Muscle of leg (tissue), 16 donors: ENCODE measurements around the gene DTL. TPM values are rescaled to one million over a fixed set of nuclear protein-coding genes. Genes with fewer than 3 reads are reported as not detected.
A peak's percentile ranks its signal among the peaks of the same experiment; 100 is the strongest.
"Not testable (repeated sequence)": the region's sequence is repeated elsewhere in the genome, so short reads cannot be mapped to it uniquely, and the experiment has no call there.

Source experiments
- DNase-seq: peaks from one replicate; pipeline ENCODE4 v3.0.0; 2013
- H3K27ac ChIP-seq: one replicate; pipeline ENCODE4 v1.5.1; 2013; ENCODE audit warnings: mild to moderate bottlenecking, low read length, control low read depth
- H3K27me3 ChIP-seq: one replicate; pipeline ENCODE4 v1.6.1; 2013; ENCODE audit warnings: low read length; ENCODE audit not compliant: control insufficient read depth, insufficient read depth
- H3K36me3 ChIP-seq: one replicate; pipeline ENCODE4 v1.6.1; 2013; ENCODE audit warnings: low read length; ENCODE audit not compliant: control insufficient read depth, insufficient read depth
- H3K4me1 ChIP-seq: one replicate; pipeline ENCODE4 v1.6.1; 2013; ENCODE audit warnings: low read length; ENCODE audit not compliant: control insufficient read depth, insufficient read depth
- H3K4me3 ChIP-seq: one replicate; pipeline ENCODE4 v1.5.1; 2013; ENCODE audit warnings: low read length, control low read depth
- H3K9me3 ChIP-seq: replicated peaks from 2 replicates; pipeline ENCODE4 v1.6.1; 2013; ENCODE audit warnings: low read depth, low read length; ENCODE audit not compliant: control insufficient read depth
- WGBS: methylation state at CpG from one replicate; pipeline ENCODE4 v1.1.5; 2013; ENCODE audit warnings: missing lambda C conversion rate; ENCODE audit not compliant: insufficient coverage; 5-methylcytosine and 5-hydroxymethylcytosine counted together
- long read RNA-seq, 11 donors: transcript quantifications; one replicate each; lab custom pipeline, GENCODE V29; 2026
- polyA plus RNA-seq, 8 donors: library from polyadenylated mRNA; unstranded; fragments of 120-200 nt; gene quantifications; one replicate each; pipeline versions ENCODE4 v1.2.1 to v1.2.3, GENCODE V29; 2013; ENCODE audit warnings: inconsistent platforms in 1 of 8, low replicate concordance in 1 of 8; ENCODE audit not compliant: insufficient read length in 8 of 8, insufficient read depth in 1 of 8
- total RNA-seq: library from RNA; stranded (reverse); fragments of 120-200 nt; gene quantifications from one replicate; pipeline ENCODE4 v1.2.4, GENCODE V29; 2013

Gene DTL, protein sequence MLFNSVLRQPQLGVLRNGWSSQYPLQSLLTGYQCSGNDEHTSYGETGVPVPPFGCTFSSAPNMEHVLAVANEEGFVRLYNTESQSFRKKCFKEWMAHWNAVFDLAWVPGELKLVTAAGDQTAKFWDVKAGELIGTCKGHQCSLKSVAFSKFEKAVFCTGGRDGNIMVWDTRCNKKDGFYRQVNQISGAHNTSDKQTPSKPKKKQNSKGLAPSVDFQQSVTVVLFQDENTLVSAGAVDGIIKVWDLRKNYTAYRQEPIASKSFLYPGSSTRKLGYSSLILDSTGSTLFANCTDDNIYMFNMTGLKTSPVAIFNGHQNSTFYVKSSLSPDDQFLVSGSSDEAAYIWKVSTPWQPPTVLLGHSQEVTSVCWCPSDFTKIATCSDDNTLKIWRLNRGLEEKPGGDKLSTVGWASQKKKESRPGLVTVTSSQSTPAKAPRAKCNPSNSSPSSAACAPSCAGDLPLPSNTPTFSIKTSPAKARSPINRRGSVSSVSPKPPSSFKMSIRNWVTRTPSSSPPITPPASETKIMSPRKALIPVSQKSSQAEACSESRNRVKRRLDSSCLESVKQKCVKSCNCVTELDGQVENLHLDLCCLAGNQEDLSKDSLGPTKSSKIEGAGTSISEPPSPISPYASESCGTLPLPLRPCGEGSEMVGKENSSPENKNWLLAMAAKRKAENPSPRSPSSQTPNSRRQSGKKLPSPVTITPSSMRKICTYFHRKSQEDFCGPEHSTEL
- total RNA-seq (8.2 TPM), polyA plus RNA-seq (10 to 100 TPM in 4 of 8 donors, 1 to 10 TPM in 4; 7.5 to 14.5 (median 9.4) TPM)
- long read RNA-seq, donor 1, partial matches to known transcripts, result 1,358 of 1,358 reads
- long read RNA-seq, donor 1, other reads (novel, unspliced or antisense), result 0 of 1,358 reads
- long read RNA-seq, donor 2, result 0 reads
- long read RNA-seq, donor 3, full-length matches to known transcripts, result 2 of 2,997 reads
- long read RNA-seq, donor 3, partial matches to known transcripts, result 2,995 of 2,997 reads
- long read RNA-seq, donor 3, other reads (novel, unspliced or antisense), result 0 of 2,997 reads
- long read RNA-seq, donor 4, full-length matches to known transcripts, result 1 of 1 reads
- long read RNA-seq, donor 4, partial matches to known transcripts, result 0 of 1 reads
- long read RNA-seq, donor 4, other reads (novel, unspliced or antisense), result 0 of 1 reads
- long read RNA-seq, donor 5, full-length matches to known transcripts, result 1 of 5,289 reads
- long read RNA-seq, donor 5, partial matches to known transcripts, result 5,263 of 5,289 reads
- long read RNA-seq, donor 5, other reads (novel, unspliced or antisense), result 25 of 5,289 reads
- long read RNA-seq, donor 6, full-length matches to known transcripts, result 1 of 14 reads
- long read RNA-seq, donor 6, partial matches to known transcripts, result 0 of 14 reads
- long read RNA-seq, donor 6, other reads (novel, unspliced or antisense), result 13 of 14 reads
- long read RNA-seq, donor 7, partial matches to known transcripts, result 0 of 5 reads
- long read RNA-seq, donor 7, other reads (novel, unspliced or antisense), result 5 of 5 reads
- long read RNA-seq, donor 8, full-length matches to known transcripts, result 1 of 1 reads
- long read RNA-seq, donor 8, partial matches to known transcripts, result 0 of 1 reads
- long read RNA-seq, donor 8, other reads (novel, unspliced or antisense), result 0 of 1 reads
- long read RNA-seq, donor 9, partial matches to known transcripts, result 0 of 9 reads
- long read RNA-seq, donor 9, other reads (novel, unspliced or antisense), result 9 of 9 reads
- long read RNA-seq, donor 10, full-length matches to known transcripts, result 5 of 5,645 reads
- long read RNA-seq, donor 10, partial matches to known transcripts, result 5,617 of 5,645 reads
- long read RNA-seq, donor 10, other reads (novel, unspliced or antisense), result 23 of 5,645 reads
- long read RNA-seq, donor 11, full-length matches to known transcripts, result 1 of 16 reads
- long read RNA-seq, donor 11, partial matches to known transcripts, result 0 of 16 reads
- long read RNA-seq, donor 11, other reads (novel, unspliced or antisense), result 15 of 16 reads

DNA sequence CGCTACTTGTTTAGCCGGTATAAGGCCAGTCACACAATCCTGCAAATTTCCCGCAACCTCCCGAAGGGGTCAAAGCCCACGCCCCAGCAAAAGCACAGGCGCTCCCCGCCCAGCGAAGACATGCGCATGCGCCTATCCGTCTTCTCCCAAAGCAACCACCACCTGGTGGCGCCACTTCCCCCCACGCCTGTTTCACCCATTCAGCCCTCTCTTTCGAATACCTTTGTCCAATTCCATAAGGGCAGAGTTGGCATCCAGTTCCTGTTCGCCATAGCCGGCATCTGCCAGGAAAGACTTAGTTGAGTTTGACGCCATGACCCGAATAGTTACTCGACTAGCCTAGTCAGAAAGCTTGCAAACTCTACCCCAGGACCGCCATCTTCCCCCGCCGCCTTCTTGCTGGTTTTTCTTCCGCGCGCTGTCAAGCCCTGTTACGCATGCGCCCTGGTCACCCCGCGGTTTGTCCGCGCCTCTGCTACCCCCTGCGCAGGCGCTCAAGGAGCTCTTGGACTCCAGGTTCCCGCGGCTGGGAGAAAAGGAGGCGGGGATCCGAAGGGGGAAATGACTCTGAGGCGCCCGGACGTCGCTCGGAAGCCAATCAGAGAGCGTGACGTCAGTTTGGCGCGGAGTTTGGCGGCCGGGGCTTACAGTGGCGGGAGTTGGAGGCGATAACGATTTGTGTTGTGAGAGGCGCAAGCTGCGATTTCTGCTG lies at the start of gene DTL, which contains the start of gene INTS7:
Gene DTL, plus strand, starts transcription at position 626 of the 712 bp plus-strand sequence. CDS start 143 bp downstream, outside the sequence.
Gene INTS7, minus strand, starts transcription at position 435 of the 712 bp plus-strand sequence. Its CDS starts 120 bp downstream, at position 315.
- Histone ChIP-seq H3K4me3 (peak within 1 kb of the TSS; percentile 88), H3K9me3 (no peaks in the 10 kb centered on the region), H3K27me3 (no peaks in the 10 kb centered on the region), H3K36me3 (peaks cover 3% of the 10 kb centered on the region), H3K27ac (peak within 1 kb of the TSS; percentile 97), H3K4me1 (no peaks in the 10 kb centered on the region)
- WGBS, result under 1% methylated on average over 52 of the region's 53 CpGs
- peak; percentile 100 for DNase-seq

DNA sequence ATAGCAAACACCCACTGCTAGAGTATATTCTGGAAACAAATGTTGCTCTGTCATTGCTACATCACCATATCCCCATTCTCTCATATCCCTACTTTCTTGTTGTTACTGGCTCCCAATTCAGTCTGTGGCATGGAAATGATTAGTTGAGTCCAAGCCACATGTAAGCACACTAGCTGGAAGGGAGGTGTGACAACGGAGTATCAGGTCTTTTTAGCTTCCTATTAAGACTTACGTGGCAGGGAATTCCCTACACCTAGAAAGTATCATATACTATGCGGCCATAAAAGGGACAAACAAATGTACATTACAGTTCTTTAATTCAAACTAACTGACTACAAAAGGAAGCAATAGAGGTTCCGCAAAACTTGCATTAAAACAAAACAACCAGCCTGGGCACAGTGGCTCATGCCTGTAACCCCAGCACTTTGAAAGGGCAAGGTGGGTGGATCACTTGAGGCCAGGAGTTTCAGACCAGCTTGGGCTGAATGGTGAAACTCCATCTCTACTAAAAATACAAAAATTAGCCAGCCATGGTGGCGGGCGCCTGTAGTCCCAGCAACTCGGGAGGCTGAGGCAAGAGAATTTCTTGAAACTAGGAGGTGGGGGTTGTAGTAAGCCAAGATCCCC lies 48.8 kb upstream of the DTL start:
- Histone ChIP-seq H3K4me3 (no peak overlapping the region), H3K4me1 (no peaks in the 10 kb centered on the region), H3K9me3 (no peaks in the 10 kb centered on the region), H3K27me3 (no peaks in the 10 kb centered on the region), H3K27ac (no peak overlapping the region), H3K36me3 (peaks cover 20% of the 10 kb centered on the region)
- DNase-seq, result no peak
- WGBS, result 100% methylated on average over 1 of the region's 7 CpGs

DNA sequence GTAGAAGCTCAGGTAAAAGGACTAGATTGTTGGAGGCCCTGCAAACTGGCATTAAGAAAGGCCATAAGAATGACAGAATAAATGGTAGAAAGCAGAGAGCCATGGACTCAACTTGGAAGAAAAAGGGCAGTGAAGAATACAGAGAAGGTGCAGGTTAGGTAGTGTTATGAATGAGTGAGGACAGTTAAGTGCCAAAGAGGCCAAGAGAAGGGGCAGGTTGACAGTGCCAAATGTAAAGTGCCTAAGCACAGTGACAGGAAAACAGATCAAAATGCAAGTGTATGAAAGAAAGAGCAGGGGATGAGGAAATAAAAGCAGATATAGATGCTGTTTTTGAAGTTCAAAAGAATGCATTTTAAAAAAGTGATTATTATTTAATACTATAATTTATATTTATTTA lies 43.9 kb upstream of the DTL start:
- DNase-seq, result no peak
- H3K4me1 ChIP-seq, result no peaks in the 10 kb centered on the region
- H3K36me3 ChIP-seq, result peaks cover 8% of the 10 kb centered on the region
- no peaks in the 10 kb centered on the region for H3K27me3 ChIP-seq
- H3K27ac ChIP-seq, result no peak overlapping the region
- no peaks in the 10 kb centered on the region for H3K9me3 ChIP-seq
- no peak overlapping the region for H3K4me3 ChIP-seq

DNA sequence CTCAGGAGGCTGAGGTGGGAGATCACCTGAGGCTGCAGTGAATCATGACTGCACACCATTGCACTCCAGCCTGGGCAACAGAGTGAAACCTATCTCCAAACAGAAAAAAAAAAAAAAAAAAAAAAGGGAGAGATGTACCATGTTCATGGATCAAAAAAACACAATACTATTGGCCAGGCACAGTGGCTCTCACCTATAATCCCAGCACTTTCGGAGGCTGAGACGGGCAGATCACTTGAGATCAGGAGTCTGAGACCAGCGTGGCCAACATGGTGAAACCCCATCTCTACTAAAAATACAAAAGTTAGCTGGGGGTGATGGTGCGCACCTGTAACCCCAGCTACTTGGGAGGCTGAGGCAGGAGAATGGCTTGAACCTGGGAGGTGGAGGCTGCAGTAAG lies 38.1 kb upstream of the DTL start:
- no CpG with 5 or more reads among the region's 4 CpGs for WGBS
- peaks cover 14% of the 10 kb centered on the region for H3K36me3 ChIP-seq
- not testable (repeated sequence) for H3K27ac ChIP-seq, H3K27me3 ChIP-seq, H3K9me3 ChIP-seq, H3K4me1 ChIP-seq, H3K4me3 ChIP-seq, DNase-seq

DNA sequence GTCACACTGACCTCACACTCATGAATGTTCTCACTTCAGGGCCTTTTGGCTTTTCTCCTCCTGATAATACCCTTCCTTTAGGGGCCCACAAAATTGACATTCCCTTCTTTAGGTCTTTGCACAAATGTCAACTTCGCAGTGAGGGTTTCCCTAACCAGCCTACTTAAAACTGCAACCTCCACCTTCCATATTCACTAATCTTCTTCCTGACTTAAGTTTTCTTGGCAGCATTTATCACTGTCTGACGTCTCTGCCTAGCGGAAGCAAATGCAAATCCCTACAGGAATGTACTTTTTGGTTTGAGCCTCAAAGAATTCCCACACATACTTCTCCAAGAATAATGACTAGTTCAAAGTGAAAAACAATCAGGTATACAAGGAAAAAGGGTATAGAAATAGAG lies 33.0 kb upstream of the DTL start:
- Histone ChIP-seq H3K27me3 (no peaks in the 10 kb centered on the region), H3K9me3 (no peaks in the 10 kb centered on the region), H3K4me1 (no peaks in the 10 kb centered on the region), H3K4me3 (no peak overlapping the region), H3K36me3 (peaks cover 9% of the 10 kb centered on the region), H3K27ac (no peak overlapping the region)
- WGBS, result 91% methylated on average over 1 of the region's 3 CpGs
- DNase-seq, result no peak

DNA sequence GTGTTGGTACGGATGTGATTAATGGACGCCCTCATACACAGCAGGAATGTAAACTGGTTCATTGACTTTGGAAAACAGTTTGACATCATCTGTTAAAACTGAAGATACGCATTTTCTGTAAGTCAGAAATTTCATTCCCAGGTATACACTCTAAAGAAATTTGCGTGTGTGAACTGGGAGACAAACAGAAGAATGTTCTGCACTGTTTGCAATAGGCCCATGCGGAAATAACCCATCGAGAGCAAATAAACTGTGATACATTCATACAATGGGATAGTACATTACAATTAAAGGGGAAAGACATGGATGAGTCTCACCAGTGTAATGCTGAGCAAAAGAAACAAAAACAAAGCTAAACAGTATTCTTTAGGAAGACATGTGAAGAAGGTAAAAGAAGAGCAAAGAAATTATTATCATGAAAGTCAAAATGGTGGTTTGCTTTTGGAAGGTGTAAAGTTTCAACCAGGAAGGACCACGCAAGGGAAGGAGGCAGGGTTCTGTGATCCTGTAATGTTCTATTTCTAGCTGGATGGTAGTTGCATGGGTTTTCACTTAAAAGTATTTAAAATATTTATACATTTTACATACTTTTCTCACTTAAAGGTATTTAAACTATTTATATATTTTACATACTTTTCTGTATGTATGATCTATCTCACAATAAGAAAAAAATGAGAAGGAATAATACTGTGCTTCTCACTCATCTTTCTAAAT lies 30.5 kb upstream of the DTL start:
- no peak for DNase-seq
- Histone ChIP-seq H3K9me3 (no peaks in the 10 kb centered on the region), H3K27ac (no peak overlapping the region), H3K36me3 (peaks cover 3% of the 10 kb centered on the region), H3K4me3 (no peak overlapping the region), H3K27me3 (no peaks in the 10 kb centered on the region), H3K4me1 (no peaks in the 10 kb centered on the region)
- no CpG with 5 or more reads among the region's 7 CpGs for WGBS

DNA sequence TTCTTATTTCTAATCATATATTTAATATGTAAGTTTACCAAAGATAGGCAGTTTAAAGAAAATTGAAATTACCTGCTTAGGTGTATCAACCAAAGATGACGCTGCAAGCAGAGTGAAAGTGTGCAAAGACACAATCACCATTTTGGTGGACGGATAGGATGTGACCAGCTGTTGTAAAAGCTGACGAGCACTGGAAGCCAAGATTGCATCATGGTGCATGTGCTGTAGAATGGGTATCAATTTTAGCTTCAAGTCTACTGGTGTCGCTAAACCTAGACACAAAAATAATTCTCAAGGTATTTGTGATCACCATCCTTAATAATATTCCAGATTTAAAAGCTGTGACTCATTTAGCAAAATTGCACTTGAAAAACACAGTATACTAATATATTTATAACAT lies 28.4 kb upstream of the DTL start:
- no peak overlapping the region for H3K27ac ChIP-seq
- H3K27me3 ChIP-seq, result no peaks in the 10 kb centered on the region
- no peak for DNase-seq
- no peaks in the 10 kb centered on the region for H3K4me1 ChIP-seq
- H3K9me3 ChIP-seq, result no peaks in the 10 kb centered on the region
- 95% methylated on average over 2 of the region's 4 CpGs for WGBS
- no peak overlapping the region for H3K4me3 ChIP-seq
- peaks cover 5% of the 10 kb centered on the region for H3K36me3 ChIP-seq

DNA sequence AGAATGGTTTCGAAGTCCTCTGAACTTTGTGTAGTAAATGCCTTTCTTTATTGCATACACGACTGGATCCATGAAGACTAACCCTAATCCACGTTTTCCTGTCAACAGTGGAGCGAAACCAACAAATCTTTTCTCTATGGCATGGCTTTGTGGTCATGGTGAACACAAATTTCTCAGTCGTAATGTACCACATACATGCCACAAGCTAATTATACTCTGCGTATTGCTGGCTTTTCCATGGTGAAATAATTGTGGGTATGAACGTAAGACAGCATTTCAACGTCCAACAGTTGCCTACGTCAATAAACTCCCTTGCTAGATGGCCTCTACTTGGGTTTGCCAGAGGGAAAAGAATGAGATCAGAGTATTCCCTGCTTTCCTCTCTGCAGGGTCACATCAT lies 27.7 kb upstream of the DTL start:
- no peak for DNase-seq
- H3K4me1 ChIP-seq, result no peaks in the 10 kb centered on the region
- H3K27me3 ChIP-seq, result no peaks in the 10 kb centered on the region
- no peak overlapping the region for H3K4me3 ChIP-seq
- no peaks in the 10 kb centered on the region for H3K9me3 ChIP-seq
- WGBS, result 94% methylated on average over 3 of the region's 9 CpGs
- peaks cover 5% of the 10 kb centered on the region for H3K36me3 ChIP-seq
- no peak overlapping the region for H3K27ac ChIP-seq
